Measurements from ENCODE around the gene LPIN1. TPM values are rescaled to one million over a fixed set of nuclear protein-coding genes. Genes with fewer than 3 reads are reported as not detected.
"Not testable (repeated sequence)": the region's sequence is repeated elsewhere in the genome, so short reads cannot be mapped to it uniquely, and the experiment has no call there.

Gene LPIN1
- total RNA-seq, 4 donors from 2014 or later, result 28.7 to 47.0 (median 39.6) TPM

DNA sequence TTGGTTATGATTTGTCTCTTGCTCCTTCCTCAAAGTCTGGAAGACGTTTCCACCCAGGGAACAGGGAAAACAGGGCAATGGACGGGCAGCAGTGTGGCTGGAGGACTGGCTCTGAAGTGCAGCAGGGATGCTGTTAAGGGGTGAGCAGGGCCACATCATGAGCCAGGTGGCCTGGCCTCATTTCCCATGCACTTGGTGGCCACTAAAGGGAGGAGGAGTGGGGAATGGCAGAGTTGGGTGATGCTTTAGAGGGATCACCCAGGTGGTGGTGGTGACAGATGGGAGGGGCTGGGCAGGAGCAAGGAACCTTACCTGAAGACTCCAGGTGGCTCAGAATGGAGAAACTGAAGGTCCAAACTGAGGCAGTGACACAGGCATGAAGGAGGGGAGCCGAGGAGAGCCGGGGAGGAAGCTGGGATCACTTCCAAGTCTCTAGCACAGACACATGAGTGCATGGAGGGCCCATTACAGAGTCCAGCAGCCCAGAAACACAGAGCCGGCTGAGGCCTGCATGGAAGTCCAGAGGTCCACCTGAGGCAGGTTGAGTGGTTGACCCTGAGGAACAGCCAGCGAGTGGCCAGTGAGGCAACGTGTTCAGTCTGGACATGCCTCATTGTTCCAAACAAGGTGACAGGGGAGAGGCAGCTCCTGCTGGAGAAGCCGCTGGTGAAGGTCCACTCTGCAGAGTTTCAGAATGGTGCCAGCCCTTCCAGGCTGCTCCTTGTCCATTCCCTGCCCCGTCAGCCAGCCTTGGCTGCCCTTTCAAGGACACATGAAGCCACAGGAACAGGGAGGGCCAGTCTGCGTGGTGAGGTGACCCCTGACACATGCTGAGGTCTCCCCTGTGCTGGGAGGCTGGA lies 91.7 kb downstream of the LPIN1 start:
- Histone ChIP-seq H3K4me1 (no peaks in the 10 kb centered on the region), H3K9me3 (no peaks in the 10 kb centered on the region), H3K4me3 (replicated peaks in 1 of 3) (no peak overlapping the region), H3K36me3 (no peaks in the 10 kb centered on the region), H3K27me3 (no peaks in the 10 kb centered on the region), H3K27ac (no peak overlapping the region)
- intact Hi-C loops (cut with DNase I), result loop anchor here (10.0 kb wide), 1 partner anchor 1167 kb away; no protein-coding TSS in a partner anchor
- TF ChIP-seq, protein P1, sequence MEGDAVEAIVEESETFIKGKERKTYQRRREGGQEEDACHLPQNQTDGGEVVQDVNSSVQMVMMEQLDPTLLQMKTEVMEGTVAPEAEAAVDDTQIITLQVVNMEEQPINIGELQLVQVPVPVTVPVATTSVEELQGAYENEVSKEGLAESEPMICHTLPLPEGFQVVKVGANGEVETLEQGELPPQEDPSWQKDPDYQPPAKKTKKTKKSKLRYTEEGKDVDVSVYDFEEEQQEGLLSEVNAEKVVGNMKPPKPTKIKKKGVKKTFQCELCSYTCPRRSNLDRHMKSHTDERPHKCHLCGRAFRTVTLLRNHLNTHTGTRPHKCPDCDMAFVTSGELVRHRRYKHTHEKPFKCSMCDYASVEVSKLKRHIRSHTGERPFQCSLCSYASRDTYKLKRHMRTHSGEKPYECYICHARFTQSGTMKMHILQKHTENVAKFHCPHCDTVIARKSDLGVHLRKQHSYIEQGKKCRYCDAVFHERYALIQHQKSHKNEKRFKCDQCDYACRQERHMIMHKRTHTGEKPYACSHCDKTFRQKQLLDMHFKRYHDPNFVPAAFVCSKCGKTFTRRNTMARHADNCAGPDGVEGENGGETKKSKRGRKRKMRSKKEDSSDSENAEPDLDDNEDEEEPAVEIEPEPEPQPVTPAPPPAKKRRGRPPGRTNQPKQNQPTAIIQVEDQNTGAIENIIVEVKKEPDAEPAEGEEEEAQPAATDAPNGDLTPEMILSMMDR (IDR thresholded peaks at IDR 0.05), result no peak
- DNase-seq, result peak; percentile 20 to 25
- 66 to 67% methylated on average over 9 to 10 of the region's 10 CpGs for WGBS, 2 donors

DNA sequence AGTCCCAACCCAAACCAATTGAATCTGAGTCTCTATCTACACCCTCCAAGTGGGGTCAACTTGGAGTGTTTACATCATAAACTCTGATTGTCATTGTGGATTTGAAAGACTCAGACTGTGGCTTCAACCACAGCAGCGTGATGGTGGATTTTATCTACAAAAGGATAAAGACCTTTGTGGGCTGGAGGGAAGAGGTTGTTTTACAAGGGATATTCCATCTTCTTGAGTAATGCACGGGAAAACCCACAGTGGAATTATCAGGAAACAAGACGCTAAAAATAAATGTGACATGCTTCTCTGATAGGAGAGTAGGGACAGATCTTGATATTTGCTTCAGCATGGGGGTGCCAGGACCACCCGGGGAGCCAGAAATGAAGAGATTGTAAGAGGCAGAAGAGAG lies 93.5 kb downstream of the LPIN1 start:
- intact Hi-C loops (cut with DNase I), result loop anchor here (10.0 kb wide), 1 partner anchor 1165 kb away; no protein-coding TSS in a partner anchor
- WGBS, 2 donors, result 56 to 60% methylated on average over 4 of the region's 4 CpGs
- DNase-seq, result no peak
- no peaks in the 10 kb centered on the region for H3K27me3 ChIP-seq
- TF ChIP-seq, protein P1 (IDR thresholded peaks at IDR 0.05), result no peak
- TF ChIP-seq POLR2A (IDR thresholded peaks at IDR 0.05), result no peak
- H3K36me3 ChIP-seq, result no peaks in the 10 kb centered on the region
- no peak overlapping the region for H3K4me3 ChIP-seq (replicated peaks in 1 of 3)
- H3K9me3 ChIP-seq, result no peaks in the 10 kb centered on the region
- H3K27ac ChIP-seq, result no peak overlapping the region
- H3K4me1 ChIP-seq, result no peaks in the 10 kb centered on the region

DNA sequence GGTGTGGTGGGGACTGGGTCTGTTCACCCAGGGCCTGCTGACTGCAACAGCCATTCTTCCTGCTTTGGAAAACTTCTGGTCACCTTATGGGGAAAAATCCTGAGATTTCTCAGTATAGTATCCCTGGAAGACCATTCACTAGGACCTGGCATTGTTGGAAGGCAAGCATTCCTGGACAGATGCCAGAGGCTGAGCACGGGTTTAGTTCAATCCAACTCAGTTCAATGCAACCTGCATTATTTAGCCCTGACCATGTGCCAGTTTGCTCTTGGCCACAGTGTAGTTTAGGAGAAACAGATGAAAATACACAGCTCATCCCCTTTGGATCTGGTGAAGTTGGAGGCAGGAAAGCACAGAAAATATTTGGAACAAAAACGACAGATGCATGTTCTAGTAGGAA lies 95.9 kb downstream of the LPIN1 start:
- H3K27me3 ChIP-seq, result no peaks in the 10 kb centered on the region
- H3K4me3 ChIP-seq (replicated peaks in 1 of 3), result no peak overlapping the region
- H3K27ac ChIP-seq, result no peak overlapping the region
- intact Hi-C loops (cut with DNase I), result no loop called here
- H3K4me1 ChIP-seq, result no peaks in the 10 kb centered on the region
- TF ChIP-seq, protein P1 (IDR thresholded peaks at IDR 0.05), result no peak
- TF ChIP-seq POLR2A (IDR thresholded peaks at IDR 0.05), result no peak
- no peaks in the 10 kb centered on the region for H3K9me3 ChIP-seq
- DNase-seq, result peak; percentile 33 to 61
- no peaks in the 10 kb centered on the region for H3K36me3 ChIP-seq
- 32 to 35% methylated on average over 2 of the region's 2 CpGs for WGBS, 2 donors

DNA sequence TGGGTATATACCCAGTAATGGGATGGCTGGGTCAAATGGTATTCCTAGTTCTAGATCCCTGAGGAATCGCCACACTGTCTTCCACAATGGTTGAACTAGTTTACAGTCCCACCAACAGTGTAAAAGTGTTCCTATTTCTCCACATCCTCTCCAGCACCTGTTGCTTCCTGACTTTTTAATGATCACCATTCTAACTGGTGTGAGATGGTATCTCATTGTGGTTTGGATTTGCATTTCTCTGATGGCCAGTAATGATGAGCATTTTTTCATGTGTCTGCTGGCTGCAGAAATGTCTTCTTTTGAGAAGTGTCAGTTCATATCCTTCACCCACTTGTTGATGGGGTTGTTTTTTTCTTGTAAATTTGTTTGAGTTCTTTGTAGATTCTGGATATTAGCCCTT lies 98.4 kb downstream of the LPIN1 start:
- 100% methylated on average over 1 of the region's 1 CpG for WGBS, 2 donors
- H3K4me1 ChIP-seq; H3K4me3 ChIP-seq (replicated peaks in 1 of 3); H3K27ac ChIP-seq; H3K36me3 ChIP-seq; H3K9me3 ChIP-seq; DNase-seq; intact Hi-C loops (cut with DNase I); H3K27me3 ChIP-seq: not testable (repeated sequence)

DNA sequence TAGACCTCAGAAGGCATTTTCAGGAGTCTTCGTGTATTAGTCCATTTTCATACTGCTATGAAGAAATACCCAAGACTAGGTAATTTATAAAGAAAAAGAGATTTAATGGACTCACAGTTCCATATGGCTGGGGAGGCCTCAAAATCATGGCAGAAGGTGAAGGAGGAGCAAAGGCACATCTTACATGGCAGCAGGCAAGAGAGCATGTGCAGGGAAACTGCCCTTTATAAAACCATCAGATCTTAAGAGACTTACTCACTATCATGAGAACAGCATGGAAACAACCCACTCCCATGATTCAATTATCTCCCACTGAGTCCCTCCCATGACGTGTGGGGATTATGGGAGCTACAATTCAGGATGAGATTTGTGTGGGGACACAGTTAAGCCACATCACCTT lies 101.5 kb downstream of the LPIN1 start:
- WGBS, 2 donors, result 80 to 93% methylated on average over 2 of the region's 2 CpGs
- H3K27me3 ChIP-seq; H3K27ac ChIP-seq; intact Hi-C loops (cut with DNase I); DNase-seq; H3K36me3 ChIP-seq; H3K9me3 ChIP-seq; H3K4me3 ChIP-seq (replicated peaks in 1 of 3); H3K4me1 ChIP-seq: not testable (repeated sequence)

DNA sequence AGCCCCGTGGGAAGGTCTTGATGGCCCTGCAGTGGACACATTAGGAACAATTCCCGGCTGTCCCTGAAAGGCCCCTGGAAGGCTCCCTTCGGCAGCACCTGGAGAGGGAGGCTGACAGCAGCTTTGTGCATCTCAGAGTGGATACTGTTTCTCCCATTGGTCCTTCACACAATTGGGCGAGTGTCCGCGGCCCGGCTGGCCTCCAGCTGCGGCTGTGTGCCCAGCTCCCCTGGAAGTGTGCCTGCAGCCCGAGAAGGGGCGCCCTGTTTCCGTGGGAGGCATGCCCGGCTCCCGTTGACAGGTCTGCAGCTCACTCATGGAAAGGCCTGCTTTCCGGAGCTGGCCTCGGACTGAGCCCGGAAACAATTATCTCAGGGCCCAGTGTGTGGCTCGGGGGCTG lies 103.7 kb downstream of the LPIN1 start:
- Histone ChIP-seq H3K27ac (no peak overlapping the region), H3K4me1 (no peaks in the 10 kb centered on the region), H3K27me3 (no peaks in the 10 kb centered on the region), H3K9me3 (no peaks in the 10 kb centered on the region), H3K4me3 (replicated peaks in 1 of 3) (no peak overlapping the region), H3K36me3 (no peaks in the 10 kb centered on the region)
- DNase-seq, result no peak
- intact Hi-C loops (cut with DNase I), result no loop called here
- TF ChIP-seq, protein P1 (IDR thresholded peaks at IDR 0.05), result no peak
- no peak for TF ChIP-seq POLR2A (IDR thresholded peaks at IDR 0.05)
- 85 to 88% methylated on average over 6 to 11 of the region's 17 CpGs for WGBS, 2 donors
